Natural killer cell (primary cell): ENCODE data around the gene PI16. TPM values are rescaled to one million over a fixed set of nuclear protein-coding genes. Genes with fewer than 3 reads are reported as not detected.

ENCODE experiments used
- ATAC-seq, 3 donors: fragments of 150-1000 bp in 2 of 3; fragments of 200-7000 bp in 1 of 3; cut with Tn5 transposase; 1 replicate in 1 of 3; 2 replicates in 2 of 3; pipeline ENCODE4 v1.10.0; 2021; ENCODE audit warnings: mild to moderate bottlenecking in 2 of 3, moderate library complexity in 2 of 3
- DNase-seq, 2 donors: peaks; one replicate each; pipeline versions ENCODE4 v3.0.0 to v3.0.0-alpha.2; 2013 to 2021; ENCODE audit warnings: mixed read lengths in 1 of 2
- H3K27ac ChIP-seq: one replicate; pipeline ENCODE4 v1.5.1; 2013; ENCODE audit warnings: mild to moderate bottlenecking, low read length
- H3K27me3 ChIP-seq: one replicate; pipeline ENCODE4 v1.6.1; 2013; ENCODE audit warnings: low read length; ENCODE audit not compliant: control insufficient read depth, insufficient read depth
- H3K36me3 ChIP-seq: one replicate; pipeline ENCODE4 v1.6.1; 2013; ENCODE audit warnings: low read length; ENCODE audit not compliant: control insufficient read depth, insufficient read depth
- H3K4me1 ChIP-seq: one replicate; pipeline ENCODE4 v1.6.1; 2013; ENCODE audit warnings: low read length; ENCODE audit not compliant: control insufficient read depth, insufficient read depth
- H3K4me3 ChIP-seq: one replicate; pipeline ENCODE4 v1.5.1; 2013; ENCODE audit warnings: low read length
- H3K9me3 ChIP-seq: one replicate; pipeline ENCODE4 v1.6.1; 2013; ENCODE audit warnings: low read length; ENCODE audit not compliant: control insufficient read depth, insufficient read depth
- H3K27ac Mint-ChIP-seq, 2 donors: one replicate each; pipeline ENCODE4 v1.8.0; 2022; ENCODE audit warnings: mild to moderate bottlenecking in 2 of 2, mixed read lengths in 2 of 2, moderate library complexity in 1 of 2
- H3K27me3 Mint-ChIP-seq, 2 donors: one replicate each; pipeline ENCODE4 v1.8.0; 2022; ENCODE audit warnings: low read depth in 2 of 2, mixed read lengths in 2 of 2
- H3K36me3 Mint-ChIP-seq: one replicate; pipeline ENCODE4 v1.8.0; 2022; ENCODE audit warnings: mixed read lengths
- H3K4me1 Mint-ChIP-seq, 2 donors: one replicate each; pipeline ENCODE4 v1.8.0; 2022; ENCODE audit warnings: mixed read lengths in 2 of 2
- H3K4me3 Mint-ChIP-seq: one replicate; pipeline ENCODE4 v1.8.0; 2022; ENCODE audit warnings: mild to moderate bottlenecking, moderate library complexity, mixed read lengths
- H3K9me3 Mint-ChIP-seq, 2 donors: one replicate each; pipeline ENCODE4 v1.8.0; 2022; ENCODE audit warnings: mixed read lengths in 2 of 2
- WGBS: methylation state at CpG from one replicate; pipeline ENCODE4 v1.1.7; 2013; ENCODE audit warnings: missing lambda C conversion rate; ENCODE audit not compliant: insufficient coverage; 5-methylcytosine and 5-hydroxymethylcytosine counted together
- intact Hi-C: fragments of 100-400 bp; cut with micrococcal nuclease; formaldehyde crosslinking; loops from one replicate; pipeline ENCODE4 v1.14.2; 2022
- total RNA-seq, 4 donors: library from RNA; stranded (reverse); fragments of 120-200 nt in 1 of 4; gene quantifications; one replicate each; pipeline versions ENCODE4 v1.2.3 to v1.2.4, GENCODE V29; 2013 to 2022
- TF ChIP-seq, protein P1 (sequence below): fragments of 200-600 bp; IDR thresholded peaks from one replicate; pipeline ENCODE4 v1.8.0; 2022; ENCODE audit warnings: antibody characterized with exemption

PI16 gene
- total RNA-seq, 3 donors from 2014 or later (not counting 1 experiment from before 2014, with no cell fraction given) = 0.33 to 1.8 (median 1.1) TPM

DNA sequence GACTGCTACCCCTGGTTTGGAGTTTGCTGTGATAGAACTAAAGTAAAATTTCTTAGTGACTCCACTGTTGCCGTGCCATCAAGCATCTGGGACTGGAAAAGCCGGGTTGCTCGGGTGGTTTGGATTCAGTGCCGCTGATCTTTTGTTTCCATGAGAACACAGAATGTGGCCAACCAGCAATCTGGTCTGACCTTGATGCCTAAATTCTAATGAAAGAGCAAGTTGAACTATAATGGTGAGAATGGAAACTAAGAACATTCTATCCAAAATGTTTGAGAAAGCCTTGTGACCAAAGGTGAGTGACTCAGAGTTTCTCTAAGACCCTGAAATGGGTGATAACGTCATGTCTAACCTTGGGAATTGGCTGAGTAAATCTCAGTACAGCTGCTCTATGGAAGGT lies 9.9 kb upstream of the PI16 start:
- DNase-seq (no peak), ATAC-seq (no peak)
- no peaks in the 10 kb centered on the region for H3K36me3 ChIP-seq
- H3K9me3 ChIP-seq = no peaks in the 10 kb centered on the region
- Mint-ChIP-seq H3K36me3 (no peaks in the 10 kb centered on the region), H3K4me1 (peaks cover 4 to 6% of the 10 kb centered on the region in 2 donors), H3K27me3 (peaks cover 20 to 30% of the 10 kb centered on the region in 2 donors), H3K9me3 (no peaks in the 10 kb centered on the region), H3K4me3 (no peak overlapping the region), H3K27ac (no peak overlapping the region)
- H3K27me3 ChIP-seq = no peaks in the 10 kb centered on the region
- H3K27ac ChIP-seq = no peak overlapping the region
- TF ChIP-seq, protein P1, sequence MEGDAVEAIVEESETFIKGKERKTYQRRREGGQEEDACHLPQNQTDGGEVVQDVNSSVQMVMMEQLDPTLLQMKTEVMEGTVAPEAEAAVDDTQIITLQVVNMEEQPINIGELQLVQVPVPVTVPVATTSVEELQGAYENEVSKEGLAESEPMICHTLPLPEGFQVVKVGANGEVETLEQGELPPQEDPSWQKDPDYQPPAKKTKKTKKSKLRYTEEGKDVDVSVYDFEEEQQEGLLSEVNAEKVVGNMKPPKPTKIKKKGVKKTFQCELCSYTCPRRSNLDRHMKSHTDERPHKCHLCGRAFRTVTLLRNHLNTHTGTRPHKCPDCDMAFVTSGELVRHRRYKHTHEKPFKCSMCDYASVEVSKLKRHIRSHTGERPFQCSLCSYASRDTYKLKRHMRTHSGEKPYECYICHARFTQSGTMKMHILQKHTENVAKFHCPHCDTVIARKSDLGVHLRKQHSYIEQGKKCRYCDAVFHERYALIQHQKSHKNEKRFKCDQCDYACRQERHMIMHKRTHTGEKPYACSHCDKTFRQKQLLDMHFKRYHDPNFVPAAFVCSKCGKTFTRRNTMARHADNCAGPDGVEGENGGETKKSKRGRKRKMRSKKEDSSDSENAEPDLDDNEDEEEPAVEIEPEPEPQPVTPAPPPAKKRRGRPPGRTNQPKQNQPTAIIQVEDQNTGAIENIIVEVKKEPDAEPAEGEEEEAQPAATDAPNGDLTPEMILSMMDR = no peak
- H3K4me3 ChIP-seq = no peak overlapping the region
- peaks cover 12% of the 10 kb centered on the region for H3K4me1 ChIP-seq
- 71% methylated on average over 5 of the region's 5 CpGs for WGBS
- intact Hi-C loops = no loop called here

DNA sequence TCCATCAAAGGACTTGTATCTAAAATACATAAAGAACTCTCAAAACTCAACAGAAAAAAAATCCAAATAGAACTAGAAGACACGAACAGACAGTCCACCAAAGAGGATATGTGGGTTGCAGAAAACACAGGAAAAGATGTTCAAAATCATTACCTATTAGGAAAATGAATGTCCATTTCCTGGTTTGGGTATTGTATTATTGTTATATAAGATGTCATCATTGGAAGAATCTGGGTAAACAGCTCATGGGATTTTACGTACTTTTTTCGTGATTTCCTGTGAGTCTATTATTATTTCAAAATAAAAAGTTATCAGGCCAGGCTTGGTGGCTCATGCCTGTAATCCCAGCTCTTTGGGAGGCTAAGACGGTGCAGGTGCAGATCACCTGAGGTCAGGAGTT lies 9.2 kb upstream of the PI16 start:
- Mint-ChIP-seq H3K4me1 (peaks cover 4 to 6% of the 10 kb centered on the region in 2 donors), H3K4me3 (no peak overlapping the region), H3K27me3 (peaks cover 22 to 37% of the 10 kb centered on the region in 2 donors), H3K27ac (no peak overlapping the region), H3K36me3 (no peaks in the 10 kb centered on the region), H3K9me3 (no peaks in the 10 kb centered on the region)
- TF ChIP-seq, protein P1 = no peak
- DNase-seq (no peak), ATAC-seq (no peak)
- Histone ChIP-seq H3K27me3 (no peaks in the 10 kb centered on the region), H3K27ac (no peak overlapping the region), H3K4me3 (no peak overlapping the region), H3K36me3 (no peaks in the 10 kb centered on the region), H3K9me3 (no peaks in the 10 kb centered on the region), H3K4me1 (peaks cover 12% of the 10 kb centered on the region)
- intact Hi-C loops = no loop called here
- WGBS = 88% methylated on average over 3 of the region's 4 CpGs

DNA sequence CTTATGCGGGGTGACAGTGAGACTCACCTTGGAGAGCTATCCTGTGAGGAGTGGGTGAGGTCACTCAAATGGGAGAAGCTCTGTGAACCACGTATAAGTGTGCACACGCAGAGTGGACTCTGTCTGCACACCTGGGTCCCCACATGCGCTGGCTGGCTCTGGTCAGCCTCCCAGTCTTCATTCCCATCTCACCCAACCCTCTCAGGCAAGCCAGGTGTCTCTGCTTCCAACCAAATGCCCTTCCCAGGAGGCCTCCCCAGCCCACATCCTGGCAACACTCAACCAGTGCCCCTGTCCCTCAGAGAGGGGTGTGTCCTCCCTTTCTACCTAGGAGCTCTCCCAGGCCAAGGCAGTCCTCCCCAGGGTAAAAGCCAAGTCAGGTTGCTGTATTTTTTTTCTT lies 8.0 kb upstream of the PI16 start:
- ATAC-seq (no peak), DNase-seq (no peak)
- TF ChIP-seq, protein P1 = no peak
- Histone ChIP-seq H3K36me3 (no peaks in the 10 kb centered on the region), H3K27ac (no peak overlapping the region), H3K4me1 (peaks cover 12% of the 10 kb centered on the region), H3K9me3 (no peaks in the 10 kb centered on the region), H3K4me3 (no peak overlapping the region), H3K27me3 (no peaks in the 10 kb centered on the region)
- Mint-ChIP-seq H3K27me3 (peaks cover 27 to 45% of the 10 kb centered on the region in 2 donors), H3K4me3 (no peak overlapping the region), H3K36me3 (no peaks in the 10 kb centered on the region), H3K9me3 (no peaks in the 10 kb centered on the region), H3K27ac (no peak overlapping the region), H3K4me1 (peaks cover 4 to 6% of the 10 kb centered on the region in 2 donors)
- intact Hi-C loops = no loop called here
- 94% methylated on average over 4 of the region's 4 CpGs for WGBS
